ENCODE data around the gene KCNC3. TPM values are rescaled to one million over a fixed set of nuclear protein-coding genes. Genes with fewer than 3 reads are reported as not detected.
"Not testable (repeated sequence)": the region's sequence is repeated elsewhere in the genome, so short reads cannot be mapped to it uniquely, and the experiment has no call there.

Gene KCNC3
- total RNA-seq, 2 experiments from 2014 or later: 9.1 to 9.7 TPM

- Mint-ChIP-seq H3K27ac (peak overlapping the region; percentile 90), H3K9me3 (ENCODE audit: low read depth) (no peaks in the 10 kb centered on the region), H3K27me3 (peaks cover 21% of the 10 kb centered on the region), H3K4me3 (peak overlapping the region; percentile 75), H3K4me1 (peaks cover 55% of the 10 kb centered on the region), H3K36me3 (ENCODE audit: low read depth) (peaks cover 16% of the 10 kb centered on the region)
- POLR2A ChIA-PET: interaction anchor here (0.6 to 0.7 kb wide), 2 partner anchors 23 to 46 kb away, joined by 3 to 4 read pairs; no protein-coding TSS in a partner anchor
- CTCF ChIA-PET: interaction anchor here (1.1 kb wide), 2 partner anchors 14 to 24 kb away, joined by 4 to 5 read pairs; no protein-coding TSS in a partner anchor
- ATAC-seq: peak; percentile 58
- intact Hi-C loops (cut with DNase I, micrococcal nuclease): loop anchor here in 1 of 2 experiments (1.0 to 5.0 kb wide), 11 partner anchors 14 to 456 kb away; partner anchors contain the start of genes AKT1S1, EMC10, GARIN5A and JOSD2
- DNase-seq: peak; percentile 98
These were observed 4.1 kb upstream of the KCNC3 start for GRCh38 chr19:50333235-50333736.

GRCh38 chr19:50332244-50333038 lies 3.3 kb upstream of the KCNC3 start:
- peak; percentile 9 for DNase-seq
- CTCF ChIA-PET: interaction anchor here (0.9 to 1.1 kb wide), 2 partner anchors 25 to 31 kb away, joined by 4 read pairs; no protein-coding TSS in a partner anchor

GRCh38 chr19:50331994-50332243 lies 2.7 kb upstream of the KCNC3 start:
- H3K27ac Mint-ChIP-seq: peak overlapping the region; percentile 69
- ChIA-PET POLR2A (no interaction called here), CTCF (interaction anchor here (0.9 kb wide), 1 partner anchor 32 kb away, joined by 4 read pairs; no protein-coding TSS in a partner anchor)
- intact Hi-C loops (cut with DNase I, micrococcal nuclease): loop anchor here in 1 of 2 experiments (2.0 to 5.0 kb wide), 3 partner anchors 327 to 455 kb away; partner anchors contain the start of genes AKT1S1 and TBC1D17
- peaks cover 65% of the 10 kb centered on the region for H3K4me1 Mint-ChIP-seq
- no peak for ATAC-seq
- H3K4me3 Mint-ChIP-seq: peak overlapping the region; percentile 75
- H3K9me3 Mint-ChIP-seq (ENCODE audit: low read depth): no peaks in the 10 kb centered on the region
- peaks cover 29% of the 10 kb centered on the region for H3K27me3 Mint-ChIP-seq
- DNase-seq: peak; percentile 13
- H3K36me3 Mint-ChIP-seq (ENCODE audit: low read depth): peaks cover 18% of the 10 kb centered on the region

More at GRCh38 chr19:50332244-50333038, 3.3 kb upstream of the KCNC3 start:
- Mint-ChIP-seq H3K4me3 (peak overlapping the region; percentile 75), H3K27ac (peak overlapping the region; percentile 76), H3K4me1 (peaks cover 60% of the 10 kb centered on the region), H3K27me3 (peaks cover 26% of the 10 kb centered on the region), H3K36me3 (ENCODE audit: low read depth) (peaks cover 18% of the 10 kb centered on the region), H3K9me3 (ENCODE audit: low read depth) (no peaks in the 10 kb centered on the region)
- POLR2A ChIA-PET: no interaction called here
- intact Hi-C loops (cut with DNase I, micrococcal nuclease): loop anchor here in 1 of 2 experiments (1.0 to 5.0 kb wide), 11 partner anchors 15 to 455 kb away; partner anchors contain the start of genes AKT1S1, EMC10, GARIN5A and JOSD2
- ATAC-seq: no peak

- intact Hi-C loops (cut with DNase I, micrococcal nuclease): loop anchor here in 1 of 2 experiments (5.0 kb wide), 1 partner anchor 454 kb away; the partner anchor contains the start of genes AKT1S1 and TBC1D17
- ChIA-PET POLR2A (no interaction called here), CTCF (interaction anchor here (0.6 to 0.9 kb wide), 2 partner anchors 32 to 393 kb away, joined by 3 to 4 read pairs; no protein-coding TSS in a partner anchor)
- H3K36me3 Mint-ChIP-seq (ENCODE audit: low read depth): peaks cover 18% of the 10 kb centered on the region
- peaks cover 33% of the 10 kb centered on the region for H3K27me3 Mint-ChIP-seq
- no peaks in the 10 kb centered on the region for H3K9me3 Mint-ChIP-seq (ENCODE audit: low read depth)
- H3K4me1 Mint-ChIP-seq: peaks cover 70% of the 10 kb centered on the region
- ATAC-seq (no peak), DNase-seq (peak; percentile 41)
- H3K27ac Mint-ChIP-seq: peak overlapping the region; percentile 69
- H3K4me3 Mint-ChIP-seq: peak overlapping the region; percentile 75
These were observed 2.2 kb upstream of the KCNC3 start for GRCh38 chr19:50331221-50331993.

- ATAC-seq: peak; percentile 44
- ChIA-PET CTCF (interaction anchor here (0.6 to 0.8 kb wide), 2 partner anchors 394 to 1377 kb away, joined by 3 read pairs; no protein-coding TSS in a partner anchor), POLR2A (no interaction called here)
- intact Hi-C loops (cut with DNase I, micrococcal nuclease): loop anchor here in 1 of 2 experiments (5.0 kb wide), 1 partner anchor 453 kb away; the partner anchor contains the start of genes AKT1S1 and TBC1D17
- H3K4me1 Mint-ChIP-seq: peaks cover 70% of the 10 kb centered on the region
- no peaks in the 10 kb centered on the region for H3K9me3 Mint-ChIP-seq (ENCODE audit: low read depth)
- H3K4me3 Mint-ChIP-seq: peak overlapping the region; percentile 75
- peaks cover 33% of the 10 kb centered on the region for H3K27me3 Mint-ChIP-seq
- H3K27ac Mint-ChIP-seq: peak overlapping the region; percentile 62
- H3K36me3 Mint-ChIP-seq (ENCODE audit: low read depth): peaks cover 18% of the 10 kb centered on the region
- DNase-seq: peak; percentile 95
These were observed 1.3 kb upstream of the KCNC3 start for GRCh38 chr19:50330365-50331078.

GRCh38 chr19:50329926-50330294 lies 733 bp upstream of the KCNC3 start:
- DNase-seq: peak; percentile 42
- Mint-ChIP-seq H3K4me1 (peaks cover 64% of the 10 kb centered on the region), H3K4me3 (peak overlapping the region; percentile 75), H3K36me3 (ENCODE audit: low read depth) (peaks cover 18% of the 10 kb centered on the region), H3K27me3 (peaks cover 33% of the 10 kb centered on the region), H3K27ac (peak overlapping the region; percentile 86)
- intact Hi-C loops (cut with DNase I, micrococcal nuclease): loop anchor here (1.0 to 5.0 kb wide), 8 partner anchors 29 to 474 kb away; partner anchors contain the start of genes AKT1S1 (in 1 of the 2), JOSD2 (in 1 of the 2), NR1H2 (in 1 of the 2) and TBC1D17 (in 1 of the 2)
- POLR2A ChIA-PET; H3K9me3 Mint-ChIP-seq (ENCODE audit: low read depth); ATAC-seq: not testable (repeated sequence)
- CTCF ChIA-PET: interaction anchor here (0.8 to 1.0 kb wide), 3 partner anchors 11 to 1378 kb away, joined by 3 read pairs; no protein-coding TSS in a partner anchor

GRCh38 chr19:50328873-50329145 lies 368 bp downstream of the KCNC3 start:
- no peak overlapping the region for H3K27ac Mint-ChIP-seq
- no peaks in the 10 kb centered on the region for H3K9me3 Mint-ChIP-seq (ENCODE audit: low read depth)
- no peak for ATAC-seq
- peaks cover 55% of the 10 kb centered on the region for H3K4me1 Mint-ChIP-seq
- peaks cover 33% of the 10 kb centered on the region for H3K27me3 Mint-ChIP-seq
- DNase-seq: no peak
- intact Hi-C loops (cut with DNase I, micrococcal nuclease): loop anchor here (1.0 to 5.0 kb wide), 8 partner anchors 28 to 475 kb away; partner anchors contain the start of genes JOSD2 (in 1 of the 2), NR1H2 (in 1 of the 2) and VRK3 (in 1 of the 2)
- POLR2A ChIA-PET: interaction anchor here (0.6 to 1.5 kb wide), 2 partner anchors 13 to 18 kb away, joined by 3 read pairs; no protein-coding TSS in a partner anchor
- no peak overlapping the region for H3K4me3 Mint-ChIP-seq
- CTCF ChIA-PET: interaction anchor here (1.0 to 1.5 kb wide), 4 partner anchors 10 to 74 kb away, joined by 3 to 6 read pairs (median 4); no protein-coding TSS in a partner anchor
- peaks cover 11% of the 10 kb centered on the region for H3K36me3 Mint-ChIP-seq (ENCODE audit: low read depth)

GRCh38 chr19:50328224-50328872 lies 829 bp downstream of the KCNC3 start:
- ATAC-seq (no peak), DNase-seq (peak; percentile 76)
- intact Hi-C loops (cut with DNase I, micrococcal nuclease): loop anchor here (1.0 to 5.0 kb wide), 3 partner anchors 76 to 341 kb away; no protein-coding TSS in a partner anchor
- H3K36me3 Mint-ChIP-seq (ENCODE audit: low read depth): peaks cover 12% of the 10 kb centered on the region
- peaks cover 33% of the 10 kb centered on the region for H3K27me3 Mint-ChIP-seq
- H3K4me1 Mint-ChIP-seq: peaks cover 54% of the 10 kb centered on the region
- ChIA-PET CTCF (interaction anchor here (0.7 to 1.5 kb wide), 3 partner anchors 29 to 784 kb away, joined by 3 to 6 read pairs (median 5); no protein-coding TSS in a partner anchor), POLR2A (interaction anchor here (1.5 kb wide), 1 partner anchor 12 kb away, joined by 3 read pairs; no protein-coding TSS in a partner anchor)
- H3K4me3 Mint-ChIP-seq: peak overlapping the region; percentile 46
- H3K27ac Mint-ChIP-seq: no peak overlapping the region
- no peaks in the 10 kb centered on the region for H3K9me3 Mint-ChIP-seq (ENCODE audit: low read depth)

- H3K36me3 Mint-ChIP-seq (ENCODE audit: low read depth): peaks cover 15% of the 10 kb centered on the region
- CTCF ChIA-PET: interaction anchor here (0.7 to 1.5 kb wide), 2 partner anchors 30 to 784 kb away, joined by 3 to 6 read pairs; no protein-coding TSS in a partner anchor
- no peaks in the 10 kb centered on the region for H3K9me3 Mint-ChIP-seq (ENCODE audit: low read depth)
- peaks cover 31% of the 10 kb centered on the region for H3K27me3 Mint-ChIP-seq
- peaks cover 51% of the 10 kb centered on the region for H3K4me1 Mint-ChIP-seq
- peak overlapping the region; percentile 26 for H3K27ac Mint-ChIP-seq
- no peak for ATAC-seq
- peak overlapping the region; percentile 63 for H3K4me3 Mint-ChIP-seq
- POLR2A ChIA-PET: interaction anchor here (1.5 kb wide), 1 partner anchor 12 kb away, joined by 3 read pairs; no protein-coding TSS in a partner anchor
- DNase-seq: peak; percentile 4
- intact Hi-C loops (cut with DNase I, micrococcal nuclease): loop anchor here (1.0 to 5.0 kb wide), 3 partner anchors 75 to 340 kb away; no protein-coding TSS in a partner anchor
These were observed 1.5 kb downstream of the KCNC3 start for GRCh38 chr19:50327461-50328223.

All from activated CD4-positive, alpha-beta T cell treated with anti-CD3 and anti-CD28 coated beads for 36 hours (primary cell).